ENCODE data around the gene RIC1. TPM values are rescaled to one million over a fixed set of nuclear protein-coding genes. Genes with fewer than 3 reads are reported as not detected.
"Not testable (repeated sequence)": the region's sequence is repeated elsewhere in the genome, so short reads cannot be mapped to it uniquely, and the experiment has no call there.

The RIC1 gene
- total and polyA plus RNA-seq, 2 donors (not counting 1 experiment from before 2014, with no cell fraction given) = 38.9 to 43.1 TPM

GRCh38 chr9:5624655-5625054 lies 4.3 kb upstream of the RIC1 start:
- Histone ChIP-seq H3K79me2 (ENCODE audit: control insufficient read depth, insufficient read depth, low read length) (peaks cover 11% of the 10 kb centered on the region), H3K4me1 (ENCODE audit: control insufficient read depth, extremely low read depth, insufficient read depth, low read length) (peaks cover 10% of the 10 kb centered on the region), H3K36me3 (ENCODE audit: control insufficient read depth, insufficient read depth, low read length) (no peaks in the 10 kb centered on the region), H4K20me1 (ENCODE audit: control insufficient read depth, extremely low read depth, insufficient read depth, low read length) (no peaks in the 10 kb centered on the region), H3K27ac (ENCODE audit: insufficient read depth, low read length) (no peak overlapping the region), H3K4me3 (replicated peaks in 1 of 4; ENCODE audit: control extremely low read depth in 1 of 4, insufficient read depth in 1 of 4, low read depth in 3 of 4, low read length in 4 of 4) (no peak overlapping the region), H2AFZ (ENCODE audit: low read length) (no peak overlapping the region), H3K4me2 (ENCODE audit: extremely low read depth, insufficient read depth, low read length) (no peak overlapping the region), H3K27me3 (ENCODE audit: control insufficient read depth, insufficient read depth, low read length) (no peaks in the 10 kb centered on the region), H3K9me3 (ENCODE audit: control insufficient read depth, insufficient read depth, low read depth, low read length) (no peaks in the 10 kb centered on the region), H3K9ac (ENCODE audit: insufficient read depth, low read length) (no peak overlapping the region)
- TF ChIP-seq CTCF (conservative IDR thresholded peaks at IDR 0.05 in 1 of 2, IDR thresholded peaks at IDR 0.05 in 1 of 2; ENCODE audit: low read depth in 1 of 2, low read length in 2 of 2) = no peak
- DNase-seq (ENCODE audit: low read depth in 2 of 2) = no peak

GRCh38 chr9:5626727-5627634 lies 1.9 kb upstream of the RIC1 start:
- DNase-seq (ENCODE audit: low read depth in 2 of 2) = peak; percentile 73 to 93
- Histone ChIP-seq H3K36me3 (ENCODE audit: control insufficient read depth, insufficient read depth, low read length) (no peaks in the 10 kb centered on the region), H2AFZ (ENCODE audit: low read length) (no peak overlapping the region), H3K27ac (ENCODE audit: insufficient read depth, low read length) (peak overlapping the region; percentile 40), H3K4me3 (replicated peaks in 1 of 4; ENCODE audit: control extremely low read depth in 1 of 4, insufficient read depth in 1 of 4, low read depth in 3 of 4, low read length in 4 of 4) (peak overlapping the region; percentile 3 to 91 (median 50)), H3K4me1 (ENCODE audit: control insufficient read depth, extremely low read depth, insufficient read depth, low read length) (peaks cover 5% of the 10 kb centered on the region), H3K79me2 (ENCODE audit: control insufficient read depth, insufficient read depth, low read length) (peaks cover 33% of the 10 kb centered on the region), H4K20me1 (ENCODE audit: control insufficient read depth, extremely low read depth, insufficient read depth, low read length) (no peaks in the 10 kb centered on the region), H3K4me2 (ENCODE audit: extremely low read depth, insufficient read depth, low read length) (peak overlapping the region; percentile 79), H3K9me3 (ENCODE audit: control insufficient read depth, insufficient read depth, low read depth, low read length) (no peaks in the 10 kb centered on the region), H3K27me3 (ENCODE audit: control insufficient read depth, insufficient read depth, low read length) (no peaks in the 10 kb centered on the region), H3K9ac (ENCODE audit: insufficient read depth, low read length) (no peak overlapping the region)
- TF ChIP-seq EZH2 (IDR thresholded peaks at IDR 0.05; ENCODE audit: low read length, missing control alignments) (no peak), CTCF (conservative IDR thresholded peaks at IDR 0.05 in 1 of 2, IDR thresholded peaks at IDR 0.05 in 1 of 2; ENCODE audit: low read depth in 1 of 2, low read length in 2 of 2) (no peak)

- Histone ChIP-seq H3K27ac (ENCODE audit: insufficient read depth, low read length) (peak overlapping the region; percentile 86), H3K4me3 (replicated peaks in 1 of 4; ENCODE audit: control extremely low read depth in 1 of 4, insufficient read depth in 1 of 4, low read depth in 3 of 4, low read length in 4 of 4) (peak overlapping the region; percentile 49 to 91 (median 84)), H3K79me2 (ENCODE audit: control insufficient read depth, insufficient read depth, low read length) (peaks cover 40% of the 10 kb centered on the region), H3K4me2 (ENCODE audit: extremely low read depth, insufficient read depth, low read length) (peak overlapping the region; percentile 79)
- not testable (repeated sequence) for H3K27me3 ChIP-seq (ENCODE audit: control insufficient read depth, insufficient read depth, low read length); H3K9me3 ChIP-seq (ENCODE audit: control insufficient read depth, insufficient read depth, low read depth, low read length); H3K36me3 ChIP-seq (ENCODE audit: control insufficient read depth, insufficient read depth, low read length); DNase-seq (ENCODE audit: low read depth in 2 of 2); H3K9ac ChIP-seq (ENCODE audit: insufficient read depth, low read length); H3K4me1 ChIP-seq (ENCODE audit: control insufficient read depth, extremely low read depth, insufficient read depth, low read length); H4K20me1 ChIP-seq (ENCODE audit: control insufficient read depth, extremely low read depth, insufficient read depth, low read length); H2AFZ ChIP-seq (ENCODE audit: low read length)
These were observed 1.2 kb upstream of the RIC1 start for GRCh38 chr9:5627686-5628085.
